Activated CD8-positive, alpha-beta memory T cell treated with anti-CD3 and anti-CD28 coated beads for 36 hours (primary cell): ENCODE results near the gene DENND6B. TPM values are rescaled to one million over a fixed set of nuclear protein-coding genes. Genes with fewer than 3 reads are reported as not detected.

Experiments
- CTCF ChIA-PET: fragments of 350-600 bp; sonication (Branson Sonifier 250); formaldehyde crosslinking; loops from one replicate; lab custom pipeline; 2021; ENCODE audit warnings: antibody characterized with exemption; lab: Charles Lee
- POLR2A ChIA-PET: fragments of 350-600 bp; sonication (Branson Sonifier 250); formaldehyde crosslinking; loops from one replicate; lab custom pipeline; 2021; ENCODE audit warnings: antibody characterized with exemption; lab: Charles Lee
- total RNA-seq, 2 experiments: library from RNA; stranded (reverse); gene quantifications; one replicate each; pipeline ENCODE4 v1.2.3, GENCODE V29; 2021

The DENND6B gene
- total RNA-seq, 2 experiments from 2014 or later: 4.3 to 4.4 TPM

GRCh38 chr22:50320116-50320515, 6.7 kb downstream of the DENND6B start:
- POLR2A ChIA-PET: no interaction called here
- CTCF ChIA-PET: interaction anchor here (1.4 to 2.1 kb wide), 2 partner anchors 46 to 69 kb away, joined by 4 to 7 read pairs; partner anchors contain the start of gene HDAC10

GRCh38 chr22:50319503-50319951, 7.3 kb downstream of the DENND6B start:
- CTCF ChIA-PET: interaction anchor here (1.4 to 2.1 kb wide), 2 partner anchors 45 to 68 kb away, joined by 4 to 7 read pairs; partner anchors contain the start of gene HDAC10
- POLR2A ChIA-PET: no interaction called here

GRCh38 chr22:50318698-50319411, 8.0 kb downstream of the DENND6B start:
- CTCF ChIA-PET: interaction anchor here (1.4 kb wide), 1 partner anchor 45 kb away, joined by 4 read pairs; no protein-coding TSS in a partner anchor
- POLR2A ChIA-PET: interaction anchor here (0.6 kb wide), 2 partner anchors 23 to 321 kb away, joined by 3 read pairs; no protein-coding TSS in a partner anchor

DNA sequence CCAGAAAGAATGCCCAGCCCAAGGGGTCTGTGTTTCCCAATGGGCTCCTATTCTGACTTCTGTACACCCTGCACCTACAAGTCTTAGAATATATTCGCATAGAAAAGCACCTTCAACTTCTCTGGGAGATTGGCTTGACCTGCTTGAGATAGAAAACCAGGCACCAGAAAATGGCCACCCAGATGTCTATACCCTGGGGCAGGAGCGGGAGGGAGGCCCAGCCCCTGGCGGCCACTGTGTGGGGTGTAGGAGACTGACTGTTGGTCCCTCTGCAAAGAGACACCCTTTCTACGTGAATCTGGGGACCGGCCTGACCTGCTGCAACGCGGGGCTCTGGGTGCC, 8.5 kb downstream of the DENND6B start:
- ChIA-PET POLR2A (interaction anchor here (0.6 kb wide), 1 partner anchor 321 kb away, joined by 3 read pairs; no protein-coding TSS in a partner anchor), CTCF (no interaction called here)

DNA sequence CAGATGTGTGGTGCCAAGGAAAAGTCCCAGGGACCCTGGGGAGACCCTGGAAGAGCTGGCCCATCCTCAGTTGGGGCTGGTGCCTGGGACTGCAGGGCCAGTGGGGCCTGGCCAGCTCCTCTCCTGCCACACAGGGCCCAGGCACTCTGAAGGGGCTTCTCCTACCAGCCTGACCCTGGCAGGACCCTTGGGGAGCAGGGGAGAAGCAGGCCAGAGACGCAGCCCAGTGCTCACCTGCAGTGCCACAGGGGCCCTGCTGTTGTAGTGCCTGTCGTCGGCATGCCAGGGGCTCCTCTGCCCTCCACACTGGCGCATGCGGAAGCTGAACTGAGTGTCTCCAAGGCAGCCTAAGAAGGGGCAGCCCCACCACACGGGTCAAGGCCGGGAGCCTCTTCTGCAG, 9.1 kb downstream of the DENND6B start:
- POLR2A ChIA-PET: no interaction called here
- CTCF ChIA-PET: no interaction called here

DNA sequence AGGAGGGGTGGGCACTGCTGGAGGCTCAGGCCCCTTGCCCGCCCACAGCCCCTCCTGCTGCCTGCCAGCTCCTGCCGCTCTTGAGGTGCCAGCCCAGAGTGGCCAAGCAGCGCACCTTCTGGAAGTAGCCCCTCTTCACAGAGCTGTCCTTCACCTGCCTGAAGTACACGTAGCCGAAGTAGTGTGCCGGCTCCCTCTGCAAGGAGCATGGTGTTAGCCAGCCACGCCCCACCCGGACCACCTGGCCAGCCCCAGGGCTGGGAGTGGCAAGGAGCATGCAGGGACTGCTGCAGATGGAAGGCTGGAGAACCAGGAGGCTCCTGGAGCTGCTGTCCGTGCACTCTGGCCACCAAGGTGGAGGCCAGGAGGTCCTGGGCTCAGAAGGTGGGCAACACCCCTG, 9.6 kb downstream of the DENND6B start:
- CTCF ChIA-PET: no interaction called here
- POLR2A ChIA-PET: no interaction called here

DNA sequence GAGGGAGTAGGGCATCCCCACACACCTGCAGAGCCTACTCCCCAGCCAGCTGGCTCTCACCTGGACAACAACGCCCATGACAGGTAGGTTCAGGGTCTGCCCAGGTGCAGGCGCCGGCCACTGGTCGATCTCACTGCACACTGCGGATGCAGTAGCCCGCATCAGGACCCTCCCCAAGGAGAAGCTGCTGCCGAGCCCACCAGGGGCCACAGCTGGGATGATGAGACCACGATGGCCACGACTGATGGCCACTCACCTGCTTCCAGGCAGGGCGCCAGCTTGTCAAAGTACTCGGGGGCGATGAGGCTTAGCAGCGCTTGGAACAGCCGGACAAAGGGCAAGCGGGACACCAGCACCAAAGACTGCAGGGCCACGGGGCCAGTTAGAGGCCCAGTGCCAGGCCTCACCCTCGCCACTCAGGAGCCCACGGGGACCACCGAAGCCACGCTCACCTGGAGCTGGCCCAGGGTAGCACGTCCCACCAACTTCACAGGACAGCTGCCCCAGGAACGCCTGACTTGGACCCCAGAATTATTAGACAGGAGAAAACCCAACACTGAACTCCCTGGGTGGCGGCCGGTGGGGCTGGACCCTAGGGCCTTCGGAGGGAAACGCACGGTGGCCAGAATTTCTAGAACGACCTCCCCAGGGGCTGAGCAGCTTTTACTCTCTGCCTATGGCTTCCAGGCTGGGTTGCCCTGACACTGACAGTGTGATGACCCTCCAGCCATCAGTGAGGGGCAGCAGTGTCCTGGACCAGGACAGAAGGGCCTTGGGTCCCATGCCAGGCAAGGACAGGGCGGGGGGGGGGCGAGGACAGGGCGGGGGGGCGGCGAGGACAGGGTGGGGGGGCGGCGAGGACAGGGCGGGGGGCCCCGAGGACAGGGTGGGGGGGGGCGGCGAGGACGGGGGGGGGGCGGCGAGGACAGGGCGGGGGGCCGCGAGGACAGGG, 10.4 kb downstream of the DENND6B start:
- POLR2A ChIA-PET: interaction anchor here (0.6 kb wide), 1 partner anchor 8 kb away, joined by 8 read pairs; no protein-coding TSS in a partner anchor
- CTCF ChIA-PET: interaction anchor here (0.6 to 2.8 kb wide), 8 partner anchors 8 to 136 kb away, joined by 3 to 16 read pairs (median 5); no protein-coding TSS in a partner anchor

DNA sequence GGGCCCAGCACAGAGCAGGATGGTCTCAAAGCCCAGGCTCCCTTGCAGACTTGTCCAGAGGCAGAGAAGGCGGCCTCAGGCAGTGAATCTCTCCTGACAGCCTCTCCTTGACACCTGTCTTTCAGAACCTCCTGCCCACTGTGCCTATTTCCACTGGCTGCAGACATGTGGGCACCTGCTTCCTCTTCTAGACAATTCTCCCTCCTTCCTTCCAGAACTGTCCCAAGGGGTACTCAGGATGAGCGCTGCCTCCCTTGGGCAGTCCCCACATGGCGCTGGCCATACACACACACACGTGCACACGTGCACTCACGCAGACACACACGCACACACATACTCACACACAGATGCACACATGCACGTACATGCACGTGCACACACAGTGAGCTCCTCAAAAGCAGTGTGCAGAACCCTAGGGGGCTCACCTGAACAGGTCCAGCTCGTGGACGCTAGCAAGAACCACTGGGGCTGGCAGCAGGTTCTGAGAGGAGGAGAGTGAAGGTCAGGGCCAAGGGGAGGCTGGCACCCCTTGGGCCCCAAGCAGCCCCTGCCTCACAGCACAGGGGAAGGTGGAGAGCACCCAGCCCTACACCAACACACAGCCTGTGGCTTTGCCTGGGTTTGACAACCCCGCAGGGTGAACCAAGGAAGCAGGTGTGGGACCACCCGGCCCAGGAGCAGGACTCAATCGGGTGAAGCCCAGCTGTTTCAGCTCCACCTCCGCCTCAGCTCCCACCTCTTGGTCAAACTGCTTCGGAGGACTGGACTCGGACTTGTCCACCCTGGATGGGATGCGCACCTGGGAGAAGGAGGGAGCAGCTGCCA, 11.3 kb downstream of the DENND6B start:
- CTCF ChIA-PET: interaction anchor here (0.6 to 2.8 kb wide), 9 partner anchors 9 to 137 kb away, joined by 3 to 16 read pairs (median 4); no protein-coding TSS in a partner anchor
- POLR2A ChIA-PET: interaction anchor here (1.0 to 1.6 kb wide), 3 partner anchors 10 to 54 kb away, joined by 3 to 5 read pairs (median 3); no protein-coding TSS in a partner anchor

GRCh38 chr22:50314455-50315288, 12.1 kb downstream of the DENND6B start:
- ChIA-PET POLR2A (interaction anchor here (0.6 to 1.6 kb wide), 4 partner anchors 9 to 69 kb away, joined by 3 to 5 read pairs (median 3); no protein-coding TSS in a partner anchor), CTCF (interaction anchor here (0.7 to 2.8 kb wide), 9 partner anchors 9 to 63 kb away, joined by 3 to 16 read pairs (median 3); no protein-coding TSS in a partner anchor)

GRCh38 chr22:50314081-50314454, 12.7 kb downstream of the DENND6B start:
- ChIA-PET POLR2A (interaction anchor here (0.6 to 1.6 kb wide), 4 partner anchors 8 to 70 kb away, joined by 3 to 5 read pairs (median 3); no protein-coding TSS in a partner anchor), CTCF (interaction anchor here (0.8 to 2.8 kb wide), 7 partner anchors 8 to 62 kb away, joined by 3 to 16 read pairs (median 6); no protein-coding TSS in a partner anchor)

DNA sequence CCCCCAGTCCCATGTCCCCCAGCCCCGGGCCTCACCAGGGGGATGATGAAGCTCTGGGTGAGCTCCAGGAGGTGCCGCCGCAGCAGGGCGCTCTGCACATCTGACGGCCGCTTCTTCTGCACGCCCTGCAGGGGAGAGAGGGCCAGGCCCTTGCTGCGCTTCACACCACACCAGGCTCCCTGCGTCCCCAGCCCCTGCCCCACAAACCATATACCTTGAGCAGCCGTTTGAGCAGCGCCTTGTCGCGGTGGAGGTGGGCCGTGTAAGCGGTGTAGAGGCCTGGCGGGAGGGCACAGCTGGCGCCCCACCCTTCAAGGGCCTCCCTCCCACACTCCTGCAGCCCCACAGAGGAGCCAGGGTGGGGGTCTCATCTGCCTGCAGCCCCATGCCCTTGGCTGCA, 13.2 kb downstream of the DENND6B start:
- ChIA-PET CTCF (interaction anchor here (0.8 to 2.8 kb wide), 4 partner anchors 11 to 38 kb away, joined by 3 to 16 read pairs (median 7); no protein-coding TSS in a partner anchor), POLR2A (no interaction called here)

DNA sequence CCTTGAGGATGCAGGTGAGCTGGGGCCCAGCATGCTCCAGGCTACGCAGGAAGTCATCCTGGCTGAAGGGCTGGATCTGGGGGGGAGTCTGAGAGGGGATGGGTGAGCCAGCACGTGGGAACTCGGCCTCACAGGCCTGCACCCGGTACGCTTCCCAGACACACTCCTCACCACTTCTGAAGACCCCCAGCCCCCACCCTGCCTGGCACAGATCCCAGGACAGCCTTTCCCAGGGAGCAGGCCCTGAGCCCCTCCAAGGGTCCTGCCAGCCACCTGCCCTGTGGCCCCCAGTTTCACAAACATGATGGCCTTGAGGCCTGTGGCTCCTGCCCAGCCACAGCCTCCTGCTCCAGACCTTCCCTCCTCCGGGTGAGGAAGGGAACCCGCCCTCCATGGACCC, 13.8 kb downstream of the DENND6B start:
- CTCF ChIA-PET: no interaction called here
- POLR2A ChIA-PET: no interaction called here

GRCh38 chr22:50312371-50312770, 14.4 kb downstream of the DENND6B start:
- CTCF ChIA-PET: interaction anchor here (1.2 kb wide), 1 partner anchor 60 kb away, joined by 3 read pairs; no protein-coding TSS in a partner anchor
- POLR2A ChIA-PET: no interaction called here

DNA sequence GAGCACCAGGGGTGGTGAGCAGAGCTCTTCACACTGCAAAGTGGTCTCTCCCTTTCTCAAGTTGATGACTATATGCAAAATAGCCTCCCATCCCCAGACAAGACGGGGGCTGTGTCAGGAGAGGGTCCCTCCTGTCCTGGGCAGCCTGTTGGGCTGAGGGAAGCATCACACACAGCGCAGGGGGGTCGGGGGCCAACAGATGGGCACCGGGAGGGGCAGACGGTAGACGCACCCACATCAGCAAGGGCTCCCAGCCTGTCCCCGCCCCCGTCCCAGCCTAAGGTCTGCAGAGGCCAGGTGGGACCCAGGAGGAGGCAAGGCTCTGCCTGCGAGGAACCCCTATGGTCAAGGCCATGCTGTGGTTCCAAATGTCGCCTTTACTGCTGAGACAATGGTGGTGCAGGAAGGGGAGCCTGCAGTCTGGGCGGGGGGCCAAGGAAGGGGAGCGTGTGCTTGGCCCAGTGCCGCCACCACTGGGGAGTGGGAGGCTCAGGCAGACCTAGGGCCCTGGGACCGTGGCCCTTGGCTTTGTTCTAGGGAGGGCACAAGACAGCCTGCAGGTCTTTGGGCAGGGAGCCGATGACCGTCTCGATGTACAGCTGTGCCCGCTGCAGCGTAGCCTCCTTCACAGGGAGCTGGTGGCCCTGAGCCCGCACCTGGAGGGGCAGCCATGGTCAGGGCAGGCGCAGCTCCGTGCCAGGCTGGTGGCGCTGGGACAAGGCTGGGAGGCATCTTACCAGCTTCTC, 15.0 kb downstream of the DENND6B start:
- ChIA-PET POLR2A (no interaction called here), CTCF (interaction anchor here (1.2 kb wide), 1 partner anchor 59 kb away, joined by 3 read pairs; no protein-coding TSS in a partner anchor)

- POLR2A ChIA-PET: no interaction called here
- CTCF ChIA-PET: interaction anchor here (1.2 kb wide), 2 partner anchors 31 to 59 kb away, joined by 3 read pairs; no protein-coding TSS in a partner anchor
These were observed 15.8 kb downstream of the DENND6B start for GRCh38 chr22:50310949-50311444.

DNA sequence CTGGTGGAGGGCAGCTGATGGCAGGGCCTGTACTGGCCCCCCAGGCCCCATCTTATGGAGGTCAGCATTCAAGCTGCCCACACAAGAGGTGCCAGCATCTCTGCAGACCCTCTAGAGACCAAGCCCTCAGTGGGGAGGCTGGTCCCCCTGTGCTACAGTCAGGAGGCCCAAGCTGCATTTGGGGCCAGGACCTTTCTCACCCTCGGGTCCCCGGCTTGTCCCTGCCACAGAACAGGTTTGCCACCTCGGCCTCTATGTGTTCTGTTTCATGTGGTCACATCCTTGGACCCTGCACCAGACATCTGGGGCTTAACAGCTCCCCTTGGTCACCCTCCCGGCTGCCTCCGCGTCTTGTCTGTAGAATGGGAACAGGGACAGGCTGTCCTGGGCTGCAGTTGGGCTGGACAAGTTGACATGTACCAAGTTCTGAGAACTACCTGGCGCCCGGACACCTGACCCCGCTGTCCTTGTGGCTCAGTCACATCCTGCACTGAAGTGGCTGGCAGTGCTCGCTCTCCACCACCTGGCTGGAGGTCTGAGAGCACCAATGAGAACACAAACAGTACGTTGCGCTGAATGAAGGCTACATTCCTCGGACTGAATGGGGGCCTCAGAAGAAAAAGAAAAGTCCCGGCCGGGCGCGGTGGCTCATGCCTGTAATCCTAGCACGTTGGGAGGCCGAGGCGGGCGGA, 16.6 kb downstream of the DENND6B start:
- CTCF ChIA-PET: interaction anchor here (1.2 kb wide), 1 partner anchor 32 kb away, joined by 3 read pairs; no protein-coding TSS in a partner anchor
- POLR2A ChIA-PET: no interaction called here
